ENCODE data around the gene TMEM145. TPM values are rescaled to one million over a fixed set of nuclear protein-coding genes. Genes with fewer than 3 reads are reported as not detected.

The TMEM145 gene
- total and polyA plus RNA-seq, 10 of the 15 experiments (the other 5 are each of a cell fraction or from before 2014, with no cell fraction given) = 0.04 to 0.97 (median 0.16) TPM; not detected in 4

- ChIA-PET RAD21 (ENCODE audit: unreplicated experiment) (interaction anchor here (1.0 kb wide), 1 partner anchor 11 kb away, joined by 3 read pairs; no protein-coding TSS in a partner anchor), POLR2A (interaction anchor here (0.6 to 1.2 kb wide), 2 partner anchors 11 to 25 kb away, joined by 3 read pairs; partner anchors contain the start of gene GSK3A), CTCF (interaction anchor here (0.7 to 1.4 kb wide), 2 partner anchors 24 to 154 kb away, joined by 3 read pairs; no protein-coding TSS in a partner anchor), SMC1A (ENCODE audit: uncharacterized antibody, unreplicated experiment) (interaction anchor here (1.2 kb wide), 1 partner anchor 25 kb away, joined by 3 read pairs; no protein-coding TSS in a partner anchor)
- BruUV-seq (replicated peaks) = no TSS peak
- Histone ChIP-seq H2AFZ (ENCODE audit: control insufficient read depth, low read depth, low read length) (peak overlapping the region; percentile 100), H3K4me3 (peak overlapping the region; percentile 71; the same call in 1 of the 2 replicates), H3K9me3 (replicated peaks; ENCODE audit: control insufficient read depth, insufficient read depth, low read length) (no peaks in the 10 kb centered on the region), H3K27me3 (replicated peaks in 1 of 2; ENCODE audit: control insufficient read depth in 2 of 2, insufficient read depth in 2 of 2, low read length in 1 of 2) (no peaks in the 10 kb centered on the region), H4K20me1 (ENCODE audit: control insufficient read depth, insufficient read depth) (no peaks in the 10 kb centered on the region), H3K4me1 (ENCODE audit: control insufficient read depth, insufficient read depth, low read length) (peaks cover 15% of the 10 kb centered on the region), H3K79me2 (ENCODE audit: control insufficient read depth, insufficient read depth, low read length) (peaks cover 27% of the 10 kb centered on the region), H3K9ac (ENCODE audit: control insufficient read depth, insufficient read depth, low read length) (peak overlapping the region; percentile 99), H3K36me3 (ENCODE audit: control insufficient read depth in 2 of 2, insufficient read depth in 2 of 2, low read length in 1 of 2) (peaks cover 0 to 10% of the 10 kb centered on the region in 2 experiments; a peak in 3 of 4 replicates), H3K4me2 (ENCODE audit: control insufficient read depth, insufficient read depth) (peak overlapping the region; percentile 94), H3K27ac (ENCODE audit: control insufficient read depth, insufficient read depth) (peak overlapping the region; percentile 100)
- under 1% methylated on average over 44 of the region's 46 CpGs for WGBS (ENCODE audit: insufficient coverage, insufficient replicate concordance, low lambda C conversion rate, missing lambda C conversion rate)
- in situ Hi-C loops (cut with MboI) = no loop called here
- FAIRE-seq (no peak), DNase-seq (ENCODE audit: low read depth, low spot score) (peak; percentile 98), ATAC-seq (peak; percentile 77)
- intact Hi-C loops (cut with micrococcal nuclease; ENCODE audit: unreplicated experiment) = loop anchor here (1.0 to 2.0 kb wide), 3 partner anchors 13 to 25 kb away; partner anchors contain the start of gene ERF
- no peak for TF ChIP-seq NRF1 (conservative IDR thresholded peaks at IDR 0.05; ENCODE audit: low read depth, low read length)
- peak; percentile 92; the same call in 1 of the 2 replicates for TF ChIP-seq ZNF207 (IDR thresholded peaks at IDR 0.05; ENCODE audit: borderline replicate concordance)
- TF ChIP-seq SRF (IDR thresholded peaks at IDR 0.05; ENCODE audit: low read depth in 2 of 2, low read length in 2 of 2) = no peak
- no peak for TF ChIP-seq ZNF217 (IDR thresholded peaks at IDR 0.05)
- peak; percentile 26 to 85; a peak in 2 of 4 replicates for TF ChIP-seq BHLHE40 (IDR thresholded peaks at IDR 0.05; ENCODE audit: borderline replicate concordance in 1 of 2, low read depth in 2 of 2, low read length in 1 of 2)
- TF ChIP-seq TCF12 (IDR thresholded peaks at IDR 0.05; ENCODE audit: low read depth, low read length) = peak; percentile 33; the same call in 1 of the 2 replicates
- TF ChIP-seq EED (IDR thresholded peaks at IDR 0.05; ENCODE audit: low read depth) = no peak
- TF ChIP-seq SMAD5 (IDR thresholded peaks at IDR 0.05; ENCODE audit: low read depth) = no peak
- no peak for TF ChIP-seq ZNF622 (IDR thresholded peaks at IDR 0.05)
- no peak for TF ChIP-seq PML (IDR thresholded peaks at IDR 0.05; ENCODE audit: low read length)
- peak; percentile 100 for TF ChIP-seq ATF2 (IDR thresholded peaks at IDR 0.05; ENCODE audit: low read length)
- no peak for TF ChIP-seq MTA3 (IDR thresholded peaks at IDR 0.05; ENCODE audit: borderline replicate concordance, low read length)
- TF ChIP-seq, protein P1, sequence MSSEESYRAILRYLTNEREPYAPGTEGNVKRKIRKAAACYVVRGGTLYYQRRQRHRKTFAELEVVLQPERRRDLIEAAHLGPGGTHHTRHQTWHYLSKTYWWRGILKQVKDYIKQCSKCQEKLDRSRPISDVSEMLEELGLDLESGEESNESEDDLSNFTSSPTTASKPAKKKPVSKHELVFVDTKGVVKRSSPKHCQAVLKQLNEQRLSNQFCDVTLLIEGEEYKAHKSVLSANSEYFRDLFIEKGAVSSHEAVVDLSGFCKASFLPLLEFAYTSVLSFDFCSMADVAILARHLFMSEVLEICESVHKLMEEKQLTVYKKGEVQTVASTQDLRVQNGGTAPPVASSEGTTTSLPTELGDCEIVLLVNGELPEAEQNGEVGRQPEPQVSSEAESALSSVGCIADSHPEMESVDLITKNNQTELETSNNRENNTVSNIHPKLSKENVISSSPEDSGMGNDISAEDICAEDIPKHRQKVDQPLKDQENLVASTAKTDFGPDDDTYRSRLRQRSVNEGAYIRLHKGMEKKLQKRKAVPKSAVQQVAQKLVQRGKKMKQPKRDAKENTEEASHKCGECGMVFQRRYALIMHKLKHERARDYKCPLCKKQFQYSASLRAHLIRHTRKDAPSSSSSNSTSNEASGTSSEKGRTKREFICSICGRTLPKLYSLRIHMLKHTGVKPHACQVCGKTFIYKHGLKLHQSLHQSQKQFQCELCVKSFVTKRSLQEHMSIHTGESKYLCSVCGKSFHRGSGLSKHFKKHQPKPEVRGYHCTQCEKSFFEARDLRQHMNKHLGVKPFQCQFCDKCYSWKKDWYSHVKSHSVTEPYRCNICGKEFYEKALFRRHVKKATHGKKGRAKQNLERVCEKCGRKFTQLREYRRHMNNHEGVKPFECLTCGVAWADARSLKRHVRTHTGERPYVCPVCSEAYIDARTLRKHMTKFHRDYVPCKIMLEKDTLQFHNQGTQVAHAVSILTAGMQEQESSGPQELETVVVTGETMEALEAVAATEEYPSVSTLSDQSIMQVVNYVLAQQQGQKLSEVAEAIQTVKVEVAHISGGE (CRISPR knock-in tag; IDR thresholded peaks at IDR 0.05) = no peak
- no peak for TF ChIP-seq RBBP5 (conservative IDR thresholded peaks at IDR 0.05)
- no peak for TF ChIP-seq ZBTB33 (IDR thresholded peaks at IDR 0.05)
- TF ChIP-seq KAT2A (conservative IDR thresholded peaks at IDR 0.05; ENCODE audit: control insufficient read depth, low read depth, low read length) = no peak
- TF ChIP-seq HDAC6 (IDR thresholded peaks at IDR 0.05; ENCODE audit: unreplicated experiment) = no peak
These were observed 44.9 kb upstream of the TMEM145 start for GRCh38 chr19:42268142-42268703.

All from GM12878 (cell line).